ENCODE data around the gene ISY1.
A peak's percentile ranks its signal among the peaks of the same experiment; 100 is the strongest.
"Not testable (repeated sequence)": the region's sequence is repeated elsewhere in the genome, so short reads cannot be mapped to it uniquely, and the experiment has no call there.

The ISY1 gene

GRCh38 chr3:129160891-129161859 lies at the start of gene ISY1:
TSS of gene ISY1 (minus strand) at chr3:129161063. CDS start at chr3:129160975, 88 bp downstream.
- DNase-seq (ENCODE audit: low spot score), result peak; percentile 97

- DNase-seq (ENCODE audit: low spot score), result no peak
These were observed 46.6 kb upstream of the ISY1 start for GRCh38 chr3:129207479-129207878.

- no peak for DNase-seq (ENCODE audit: low spot score)
These were observed 44.4 kb upstream of the ISY1 start for GRCh38 chr3:129205109-129205832.

GRCh38 chr3:129204473-129204872 lies 43.6 kb upstream of the ISY1 start:
- no peak for DNase-seq (ENCODE audit: low spot score)

- DNase-seq (ENCODE audit: low spot score), result no peak
These were observed 38.5 kb upstream of the ISY1 start for GRCh38 chr3:129199366-129199765.

GRCh38 chr3:129197321-129197720 lies 36.5 kb upstream of the ISY1 start:
- DNase-seq (ENCODE audit: low spot score), result no peak

- no peak for DNase-seq (ENCODE audit: low spot score)
These were observed 35.7 kb upstream of the ISY1 start for GRCh38 chr3:129196601-129197000.

- peak; percentile 94 for DNase-seq (ENCODE audit: low spot score)
These were observed 34.9 kb upstream of the ISY1 start for GRCh38 chr3:129195731-129196256.

- not testable (repeated sequence) for DNase-seq (ENCODE audit: low spot score)
These were observed 28.9 kb upstream of the ISY1 start for GRCh38 chr3:129189793-129190192.

GRCh38 chr3:129187857-129188256 lies 27.0 kb upstream of the ISY1 start:
- DNase-seq (ENCODE audit: low spot score), result no peak

- peak; percentile 31 for DNase-seq (ENCODE audit: low spot score)
These were observed 24.9 kb upstream of the ISY1 start for GRCh38 chr3:129185783-129186182.

- DNase-seq (ENCODE audit: low spot score), result peak; percentile 35
These were observed 24.1 kb upstream of the ISY1 start for GRCh38 chr3:129184784-129185542.

- peak; percentile 51 for DNase-seq (ENCODE audit: low spot score)
These were observed 23.5 kb upstream of the ISY1 start for GRCh38 chr3:129184396-129184657.

- DNase-seq (ENCODE audit: low spot score), result peak; percentile 95
These were observed 22.9 kb upstream of the ISY1 start, which contains the start of gene CNBP for GRCh38 chr3:129183569-129184395. TSS of gene CNBP (minus strand) at chr3:129183896. CDS start at chr3:129171757, 12,139 bp downstream.

- peak; percentile 66 for DNase-seq (ENCODE audit: low spot score)
These were observed 21.7 kb upstream of the ISY1 start for GRCh38 chr3:129182390-129183185.

GRCh38 chr3:129181819-129182218 lies 21.0 kb upstream of the ISY1 start:
- DNase-seq (ENCODE audit: low spot score), result peak; percentile 24

- peak; percentile 56 for DNase-seq (ENCODE audit: low spot score)
These were observed 19.6 kb upstream of the ISY1 start for GRCh38 chr3:129180461-129180860.

GRCh38 chr3:129176051-129176450 lies 15.2 kb upstream of the ISY1 start:
- no peak for DNase-seq (ENCODE audit: low spot score)

- DNase-seq (ENCODE audit: low spot score), result no peak
These were observed 12.9 kb upstream of the ISY1 start for GRCh38 chr3:129173725-129174124.

- DNase-seq (ENCODE audit: low spot score), result no peak
These were observed 12.3 kb upstream of the ISY1 start for GRCh38 chr3:129173206-129173605.
